Tibial artery (tissue), 4 donors: Measurements from ENCODE around the gene NPDC1.
"Not testable (repeated sequence)": the region's sequence is repeated elsewhere in the genome, so short reads cannot be mapped to it uniquely, and the experiment has no call there.

ENCODE experiments used
- DNase-seq, 2 donors: peaks; one replicate each; pipeline ENCODE4 v3.0.0-alpha.2; 2019
- H3K27ac ChIP-seq, 2 donors: fragments of 200-600 bp; sonication (generic) in 1 of 2; 1 replicate in 1 of 2; 2 replicates in 1 of 2; pipeline ENCODE4 v1.5.1; 2018 to 2019; ENCODE audit warnings: mild to moderate bottlenecking in 1 of 2
- H3K27me3 ChIP-seq, 2 donors: fragments of 200-600 bp; sonication (generic) in 1 of 2; one replicate each; pipeline versions ENCODE4 v1.5.1 to v1.6.0; 2016 to 2019
- H3K36me3 ChIP-seq, 3 donors: fragments of 200-600 bp; sonication (generic) in 2 of 3; one replicate each; pipeline ENCODE4 v1.5.1; 2016 to 2019; ENCODE audit warnings: mild to moderate bottlenecking in 2 of 3
- H3K4me1 ChIP-seq, 4 donors: fragments of 200-600 bp; sonication (generic) in 2 of 4; 1 replicate in 3 of 4; 2 replicates in 1 of 4; pipeline ENCODE4 v1.5.1; 2016 to 2019
- H3K4me3 ChIP-seq, 2 donors: fragments of 200-600 bp; sonication (generic) in 1 of 2; 1 replicate in 1 of 2; 2 replicates in 1 of 2; pipeline ENCODE4 v1.5.1; 2018 to 2019; ENCODE audit warnings: mild to moderate bottlenecking in 2 of 2
- H3K9me3 ChIP-seq, 3 donors: fragments of 200-600 bp; sonication (generic) in 1 of 3; one replicate each; pipeline ENCODE4 v1.5.1; 2016 to 2019
- CTCF ChIP-seq, 2 experiments: fragments of 200-600 bp in 1 of 2; fragments of 450-650 bp in 1 of 2; IDR thresholded peaks; one replicate each; pipeline ENCODE4 v1.5.1; 2017 to 2019; ENCODE audit warnings: antibody characterized with exemption in 2 of 2, mild to moderate bottlenecking in 1 of 2, moderate library complexity in 1 of 2
- intact Hi-C: fragments of 100-400 bp; cut with DNase I; formaldehyde crosslinking; loops from one replicate; pipeline ENCODE4 v1.15.0; 2023; ENCODE audit warnings: low total_unique reads

NPDC1 gene

DNA sequence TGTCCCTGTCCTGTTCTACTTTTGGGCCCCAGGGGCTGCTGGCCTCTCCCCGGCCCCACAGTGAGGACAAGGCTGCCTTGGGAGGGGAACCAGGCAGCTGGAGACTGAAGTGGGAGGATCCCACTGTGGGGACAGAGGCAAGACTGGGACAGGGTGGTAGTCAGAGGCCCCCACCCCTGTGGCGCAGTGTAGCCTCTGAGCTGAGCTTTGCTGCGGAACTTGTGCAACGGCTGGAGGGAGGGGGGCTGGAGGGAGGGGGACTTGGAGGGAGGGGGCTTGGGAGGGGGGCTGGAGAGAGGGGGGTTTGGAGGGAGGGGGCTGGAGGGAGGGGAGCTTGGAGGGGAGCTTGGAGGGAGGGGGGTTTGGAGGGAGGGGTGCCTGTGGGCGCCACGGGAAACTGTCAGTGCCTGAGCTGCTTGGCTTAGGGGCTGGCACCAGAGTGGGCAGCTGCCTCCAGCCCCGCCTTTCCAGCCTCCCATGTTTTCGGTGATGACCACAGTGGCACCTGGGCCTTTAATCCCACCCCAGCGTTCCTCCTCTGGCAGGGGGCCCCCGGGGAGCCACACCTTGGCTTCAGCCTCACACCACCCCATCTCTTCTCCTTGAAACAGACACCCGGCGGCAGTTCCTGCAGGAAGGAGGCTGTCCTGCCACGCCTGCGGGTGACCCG, 11.8 kb downstream of the NPDC1 start:
- intact Hi-C loops, result no loop called here
- peaks cover 0 to 20% (median 13%) of the 10 kb centered on the region in 4 donors for H3K4me1 ChIP-seq
- DNase-seq, result peak in 1 of 2 donors; percentile 49
- no peaks in the 10 kb centered on the region for H3K9me3 ChIP-seq
- H3K27me3 ChIP-seq, result peaks cover 0 to 18% of the 10 kb centered on the region in 2 donors
- TF ChIP-seq CTCF (IDR thresholded peaks at IDR 0.05), result no peak
- H3K27ac ChIP-seq, result no peak overlapping the region
- H3K36me3 ChIP-seq, result peaks cover 0 to 21% (median 1%) of the 10 kb centered on the region in 3 donors
- peak overlapping the region; percentile 2 to 8 for H3K4me3 ChIP-seq

GRCh38 chr9:137033481-137033880, 12.5 kb downstream of the NPDC1 start:
- intact Hi-C loops, DNase-seq, H3K27ac ChIP-seq, H3K9me3 ChIP-seq: not testable (repeated sequence)
- peaks cover 0 to 14% (median 0%) of the 10 kb centered on the region in 3 donors for H3K36me3 ChIP-seq
- peak overlapping the region; percentile 2 to 8 for H3K4me3 ChIP-seq
- peaks cover 0 to 27% (median 20%) of the 10 kb centered on the region in 4 donors for H3K4me1 ChIP-seq
- H3K27me3 ChIP-seq, result peaks cover 0 to 18% of the 10 kb centered on the region in 2 donors

GRCh38 chr9:137032858-137033257, 13.1 kb downstream of the NPDC1 start:
- TF ChIP-seq CTCF (IDR thresholded peaks at IDR 0.05), result no peak
- Histone ChIP-seq H3K36me3 (peaks cover 0 to 8% (median 0%) of the 10 kb centered on the region in 3 donors), H3K4me1 (peaks cover 0 to 29% (median 22%) of the 10 kb centered on the region in 4 donors), H3K27me3 (peaks cover 0 to 18% of the 10 kb centered on the region in 2 donors), H3K9me3 (no peaks in the 10 kb centered on the region), H3K27ac (no peak overlapping the region), H3K4me3 (peak overlapping the region in 1 of 2 donors; percentile 8)
- peak; percentile 74 to 80 for DNase-seq
- intact Hi-C loops, result no loop called here

DNA sequence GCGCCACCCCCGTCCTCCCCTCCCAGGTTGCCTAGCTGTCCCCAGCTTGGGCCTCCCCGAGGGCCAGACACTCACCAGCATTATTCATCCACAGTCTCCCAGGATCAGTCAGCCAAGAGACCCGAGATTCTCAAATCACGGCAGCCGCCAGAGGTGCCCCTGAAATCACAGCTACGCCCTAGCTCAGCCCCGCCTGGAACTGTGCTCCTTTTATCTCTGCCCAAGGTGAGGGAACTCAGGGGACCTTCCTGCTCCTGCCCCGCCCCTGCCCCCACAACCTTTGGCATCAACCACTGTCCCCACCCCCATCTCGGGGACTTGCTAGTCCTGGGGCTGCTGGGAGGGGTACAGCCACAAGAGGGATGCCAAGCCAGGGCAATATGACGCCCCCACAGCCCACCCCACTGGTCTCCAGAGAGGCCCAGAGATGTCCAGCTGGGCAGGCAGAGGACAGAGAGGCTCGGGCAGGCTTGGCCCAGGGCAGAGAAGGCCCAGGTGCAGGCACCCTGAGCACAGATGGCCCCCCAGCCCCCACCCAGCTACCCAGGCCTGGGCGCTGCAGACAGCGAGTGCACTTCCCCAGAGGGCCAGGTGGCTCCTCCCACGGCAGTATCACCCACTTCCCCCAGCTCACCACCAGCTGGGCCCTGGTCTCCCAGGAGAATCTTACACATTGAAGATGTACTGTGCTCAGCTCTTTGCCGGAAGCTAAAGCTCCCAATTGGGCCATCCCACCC, 13.9 kb downstream of the NPDC1 start, which contains the start of gene FUT7:
TSS of gene FUT7 (minus strand) at position 185 of the 737 bp plus-strand sequence. CDS start at position 88, 97 bp downstream.
- intact Hi-C loops, result no loop called here
- Histone ChIP-seq H3K27ac (no peak within 1 kb of the TSS), H3K27me3 (peaks cover 0 to 18% of the 10 kb centered on the region in 2 donors), H3K9me3 (no peaks in the 10 kb centered on the region), H3K4me1 (peaks cover 0 to 35% (median 27%) of the 10 kb centered on the region in 4 donors), H3K36me3 (peaks cover 0 to under 1% (median 0%) of the 10 kb centered on the region in 3 donors), H3K4me3 (no peak within 1 kb of the TSS)
- no peak for TF ChIP-seq CTCF (IDR thresholded peaks at IDR 0.05)
- DNase-seq, result no peak

- Histone ChIP-seq H3K4me3 (no peak overlapping the region), H3K4me1 (peaks cover 0 to 48% (median 34%) of the 10 kb centered on the region in 4 donors), H3K27me3 (peaks cover 0 to 13% of the 10 kb centered on the region in 2 donors), H3K36me3 (no peaks in the 10 kb centered on the region), H3K27ac (no peak overlapping the region), H3K9me3 (no peaks in the 10 kb centered on the region)
- no peak for TF ChIP-seq CTCF (IDR thresholded peaks at IDR 0.05)
- no peak for DNase-seq
- intact Hi-C loops, result no loop called here
These were observed 15.1 kb downstream of the NPDC1 start for GRCh38 chr9:137030538-137031527.
